Amniotic epithelial cell (primary cell): Measurements from ENCODE around the gene PPL.

Experiments used
- DNase-seq: peaks from one replicate; pipeline ENCODE4 v3.0.0-alpha.2; 2010; ENCODE audit warnings: low read depth

The PPL gene

DNA sequence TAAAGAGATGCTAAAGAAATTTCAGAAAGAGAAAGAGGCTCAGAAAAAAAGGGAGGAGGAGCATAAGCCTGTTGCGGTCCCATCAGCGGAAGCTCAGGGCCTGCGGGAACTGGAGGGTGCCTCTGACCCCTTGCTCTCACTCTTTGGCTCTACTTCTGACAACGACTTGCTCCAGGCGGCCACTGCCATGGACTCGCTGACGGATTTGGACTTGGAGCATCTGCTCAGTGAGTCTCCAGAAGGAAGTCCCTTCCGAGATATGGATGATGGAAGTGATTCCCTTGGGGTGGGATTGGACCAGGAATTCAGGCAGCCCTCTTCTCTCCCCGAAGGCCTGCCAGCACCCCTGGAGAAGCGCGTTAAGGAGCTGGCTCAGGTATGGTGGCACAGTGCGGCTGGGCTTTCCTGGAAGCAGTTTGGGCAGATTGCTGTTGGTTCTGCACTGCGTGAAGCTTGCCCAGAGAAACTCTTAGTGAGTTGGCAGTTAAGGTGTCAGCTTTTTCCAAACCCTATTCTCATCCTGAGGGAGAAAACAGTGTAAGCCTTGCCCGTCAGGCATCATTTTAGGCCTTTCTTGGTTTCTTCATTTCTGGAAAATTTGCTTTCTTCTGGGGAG, 76.1 kb downstream of the PPL start:
- no peak for DNase-seq

DNA sequence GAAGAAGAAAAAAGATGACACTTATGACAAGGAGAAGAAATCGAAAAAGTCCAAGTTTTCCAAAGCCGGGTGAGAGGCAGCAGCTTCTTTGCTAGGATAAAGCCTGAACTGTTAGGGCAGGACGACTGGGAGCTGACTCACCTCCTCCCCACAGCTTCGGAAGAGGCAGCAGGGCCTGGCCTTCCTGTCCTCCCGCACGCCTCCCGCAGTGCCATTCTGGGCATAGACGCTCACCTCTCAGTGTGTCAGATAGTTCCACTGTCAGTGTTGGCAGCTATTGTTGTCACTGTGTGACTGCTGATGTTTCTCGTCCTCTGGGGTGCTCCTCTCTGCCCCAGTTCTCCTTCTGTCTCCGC, 77.1 kb downstream of the PPL start:
- no peak for DNase-seq

DNA sequence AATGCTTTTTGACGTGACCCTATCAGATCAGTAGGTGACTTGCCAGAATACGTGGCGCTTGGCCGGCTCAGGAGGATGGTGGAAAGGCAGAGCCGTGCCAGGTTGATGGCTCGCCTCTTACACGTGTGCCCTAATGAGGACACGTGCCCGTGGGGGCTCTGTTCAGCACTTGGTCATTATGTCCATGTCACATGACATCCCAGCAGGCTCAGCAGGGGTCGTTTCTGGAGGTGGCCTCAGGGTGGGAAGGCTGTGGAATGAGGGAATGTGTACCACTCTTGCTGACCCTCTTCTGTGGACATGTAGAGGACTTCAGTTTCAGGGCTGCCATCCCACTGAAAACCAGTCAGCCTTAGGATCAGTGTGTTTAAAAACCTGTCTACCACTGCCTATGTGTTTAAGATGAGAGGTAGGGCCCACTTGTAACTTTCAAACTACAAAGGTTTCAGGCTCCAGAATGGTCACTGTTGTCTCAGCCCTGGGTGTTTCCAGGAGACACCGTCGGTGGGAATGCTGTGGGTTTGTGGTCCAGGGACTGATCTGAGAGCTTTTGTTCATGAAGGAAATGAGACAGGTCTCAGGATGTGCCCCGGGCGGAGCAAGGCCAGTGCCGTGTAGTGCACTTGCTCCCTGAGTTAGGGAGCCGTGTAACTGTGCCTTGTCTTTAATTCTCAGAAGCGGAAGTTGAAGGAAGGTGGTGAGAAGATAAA, 77.6 kb downstream of the PPL start:
- no peak for DNase-seq

DNA sequence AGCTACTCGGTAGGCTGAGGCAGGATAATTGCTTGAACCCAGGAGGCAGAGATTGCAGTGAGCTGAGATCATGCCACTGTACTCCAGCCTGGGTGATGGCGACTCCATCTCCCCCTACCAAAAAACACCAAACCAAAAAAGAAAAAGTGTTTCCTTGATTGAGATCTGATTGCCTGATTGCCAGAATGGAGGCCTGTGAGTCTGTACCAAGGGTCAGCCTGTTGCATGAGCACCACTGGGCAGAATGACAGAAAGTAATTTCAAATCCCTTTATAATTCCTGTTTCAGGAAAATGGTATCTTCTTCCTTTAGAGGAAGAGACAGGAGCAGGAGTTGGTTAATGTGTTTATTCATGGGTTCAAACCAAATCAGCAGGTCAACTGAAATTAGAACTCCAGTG, 81.1 kb downstream of the PPL start:
- DNase-seq = no peak

DNA sequence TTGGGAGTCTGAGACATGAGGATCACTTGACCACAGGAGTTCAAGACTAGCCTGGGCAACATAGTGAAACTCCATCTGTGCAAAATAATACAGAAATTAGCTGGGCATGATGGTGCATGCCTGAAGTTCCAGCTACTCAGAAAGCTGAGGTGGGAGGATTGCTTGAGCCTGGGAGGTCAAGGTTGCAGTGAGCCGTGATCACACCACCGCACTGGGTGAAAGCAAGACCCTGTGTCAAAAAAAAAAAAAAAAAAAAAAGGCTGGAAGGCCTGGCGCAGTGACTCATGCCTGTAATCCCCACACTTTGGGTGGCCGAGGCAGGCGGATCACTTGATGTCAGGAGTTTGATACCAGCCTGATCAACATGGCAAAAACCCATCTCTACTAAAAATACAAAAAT, 81.6 kb downstream of the PPL start:
- peak; percentile 19 for DNase-seq

DNA sequence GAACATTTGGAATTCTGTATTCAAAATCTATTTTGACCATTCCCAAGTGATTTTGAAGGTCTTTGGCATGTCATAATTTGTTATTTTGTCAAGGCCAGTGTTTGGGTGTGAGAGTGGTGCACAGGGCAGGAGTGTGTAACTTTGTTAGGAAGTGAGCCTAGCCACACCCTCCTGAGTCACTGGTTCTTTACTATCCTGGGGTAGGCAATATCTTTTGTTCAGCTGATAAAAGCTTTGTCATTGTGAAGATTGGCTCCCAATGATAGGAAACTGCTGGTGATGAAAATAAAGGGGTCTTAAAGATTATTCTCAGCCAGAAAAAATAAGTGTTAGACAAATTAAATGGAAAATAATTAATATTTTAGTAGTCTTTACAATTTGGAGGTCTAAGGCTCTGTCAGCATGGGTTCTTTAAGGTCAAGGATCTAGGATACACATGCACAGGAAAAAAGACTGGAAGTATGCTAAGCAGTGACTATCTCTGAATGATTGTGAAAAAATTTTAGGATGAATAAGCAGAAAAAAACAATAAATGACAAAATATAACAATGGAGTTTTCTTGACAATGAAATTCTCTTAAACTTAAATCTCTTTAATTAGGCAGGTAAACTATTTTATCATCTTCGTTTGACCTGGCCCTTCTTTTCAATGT, 84.6 kb downstream of the PPL start:
- peak; percentile 13 for DNase-seq

DNA sequence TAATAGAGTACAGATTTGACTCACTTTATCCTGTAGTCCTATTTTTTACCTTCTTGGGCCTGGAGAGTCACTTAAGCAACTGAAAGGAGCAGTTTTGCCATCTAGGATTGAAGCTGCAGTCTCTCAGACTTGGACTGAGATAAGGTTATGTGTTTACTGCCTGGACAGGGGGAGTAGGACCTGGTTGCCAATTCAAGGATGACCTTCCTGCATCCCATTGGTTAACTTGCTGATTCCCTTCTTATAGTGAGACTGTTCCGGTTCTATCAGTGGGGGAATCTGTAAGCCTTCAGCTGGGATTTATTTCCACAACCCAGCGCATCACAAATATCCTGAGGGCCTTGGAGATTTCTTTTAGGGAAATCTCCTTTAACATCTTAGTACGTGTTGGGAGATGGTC, 86.7 kb downstream of the PPL start:
- DNase-seq = peak; percentile 39

DNA sequence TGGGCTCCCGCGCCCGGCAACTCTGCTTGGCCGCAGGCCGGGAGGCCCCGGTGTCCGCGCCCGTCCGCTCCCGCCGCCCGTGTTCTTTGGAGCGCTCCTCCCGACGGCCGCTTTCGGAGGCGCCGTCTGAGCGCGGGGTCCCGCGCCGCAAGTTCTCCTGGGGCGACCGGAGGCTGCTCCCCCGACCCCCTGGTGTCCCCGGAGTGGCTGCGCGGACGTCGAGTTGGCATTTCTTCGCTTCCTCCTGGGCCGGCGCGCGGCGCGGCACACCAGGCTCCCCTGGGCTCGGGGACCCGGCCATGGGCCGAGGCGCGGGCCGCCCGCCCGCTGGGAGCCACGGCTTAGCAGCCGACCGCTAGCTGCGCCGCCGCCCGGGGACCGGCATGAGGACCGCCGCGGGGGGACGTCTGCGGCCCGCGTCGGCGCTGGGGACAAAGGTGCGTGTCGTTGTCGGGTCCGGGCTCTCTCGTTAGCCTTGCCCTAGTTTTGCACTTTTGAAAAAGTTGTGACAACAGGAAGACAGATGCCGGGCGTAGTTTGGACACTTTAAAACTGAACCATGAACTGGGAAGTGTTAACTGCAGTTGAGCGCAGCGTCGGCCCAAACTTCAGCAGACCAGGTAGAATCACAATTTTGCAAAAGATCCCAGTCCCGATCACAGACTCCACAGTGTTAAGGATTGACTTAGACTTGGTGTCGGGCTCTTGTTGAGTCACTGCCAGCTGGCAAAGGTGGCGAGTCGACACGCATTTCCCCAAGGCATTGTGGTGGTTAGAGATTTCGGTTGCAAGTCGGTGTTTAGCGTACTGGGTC, 89.0 kb downstream of the PPL start:
- peak; percentile 41 for DNase-seq

DNA sequence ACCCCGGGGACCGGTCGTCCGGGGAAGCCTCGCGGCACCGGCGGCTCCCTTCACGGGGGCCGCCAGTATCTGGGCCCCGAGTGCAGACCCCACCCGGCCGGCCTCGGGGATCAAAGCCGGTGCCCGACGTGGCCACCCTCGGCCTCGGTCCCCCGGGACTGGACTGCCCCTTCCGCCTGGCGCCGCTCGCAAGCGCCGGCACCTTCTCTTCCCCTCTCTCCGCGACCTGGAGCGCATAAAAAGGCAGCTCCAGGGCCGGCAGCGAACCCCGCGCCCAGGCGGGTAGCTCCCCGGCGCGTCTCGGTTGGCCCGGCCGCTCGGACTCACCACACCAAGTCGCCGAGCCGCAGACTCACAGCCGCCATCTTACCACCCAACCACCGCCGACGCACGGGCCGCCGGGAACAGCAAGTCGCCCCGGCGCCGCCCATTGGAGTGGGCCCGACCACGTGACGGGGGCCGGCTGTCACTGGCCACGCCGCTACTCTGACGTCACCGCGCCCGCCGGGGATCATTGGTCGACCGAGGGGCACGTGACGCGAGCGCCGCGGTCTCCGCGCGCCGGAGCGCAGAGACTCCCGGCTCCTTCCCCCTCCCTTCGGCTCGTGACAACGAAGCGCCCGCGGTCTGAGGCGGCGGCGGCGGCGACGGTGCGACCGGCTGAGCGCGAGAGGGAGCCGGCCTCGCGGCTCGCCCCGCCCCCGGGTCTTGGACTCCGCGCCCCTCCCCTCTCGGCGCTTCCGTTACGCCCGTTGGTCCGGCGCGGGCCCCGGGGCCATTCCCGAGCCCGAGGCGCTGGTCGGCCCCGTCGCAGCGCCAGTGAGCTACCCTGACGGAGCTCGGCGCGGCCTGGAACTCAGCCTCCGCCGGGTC, 89.8 kb downstream of the PPL start, which contains the start of the genes GLYR1 and UBN1:
Gene GLYR1, minus strand, starts transcription at position 388 of the 873 bp plus-strand sequence. Its CDS starts 23 bp downstream, at position 365.
Gene UBN1, plus strand, starts transcription at position 581 of the 873 bp plus-strand sequence. CDS start 5,437 bp downstream, outside the sequence.
- DNase-seq = peak; percentile 93

DNA sequence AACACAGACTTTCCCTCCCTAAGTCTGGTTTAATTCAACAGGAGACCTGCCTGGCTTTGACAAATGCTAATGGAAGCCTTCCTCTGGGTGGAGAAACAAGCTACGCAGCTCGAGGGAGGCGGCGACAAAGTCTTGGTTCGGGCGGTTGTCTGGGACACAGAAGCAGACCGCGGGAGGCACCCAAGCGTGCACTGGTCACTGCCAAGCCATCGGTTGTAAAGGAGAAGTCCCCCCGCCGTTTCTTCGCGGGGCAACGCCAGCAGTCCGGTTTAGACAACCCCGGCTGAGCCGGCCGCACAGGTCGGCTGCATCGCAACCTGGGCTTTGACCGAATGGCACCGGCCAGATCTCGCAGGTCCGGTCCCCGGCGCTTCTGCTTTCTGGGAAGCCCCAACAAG, 90.4 kb downstream of the PPL start:
- DNase-seq = peak; percentile 61

DNA sequence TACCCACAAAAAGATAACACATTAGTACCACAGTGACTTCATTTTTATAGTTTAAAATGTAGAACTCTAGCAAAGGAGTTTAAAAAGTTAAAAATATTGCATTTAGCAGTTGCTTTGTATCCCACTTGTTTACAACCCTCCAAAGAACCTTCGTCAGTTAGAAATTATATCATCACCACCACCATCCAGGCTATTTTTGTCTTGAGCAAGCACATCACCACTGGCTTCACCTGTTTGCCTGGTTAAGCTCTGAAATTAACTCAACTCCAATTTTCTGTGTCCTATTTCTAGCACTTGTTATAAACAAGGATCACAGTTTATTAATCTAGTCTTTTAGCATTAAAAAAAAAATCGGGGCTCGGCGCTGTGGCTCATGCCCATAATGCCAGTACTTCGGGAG, 96.0 kb downstream of the PPL start:
- DNase-seq = no peak

DNA sequence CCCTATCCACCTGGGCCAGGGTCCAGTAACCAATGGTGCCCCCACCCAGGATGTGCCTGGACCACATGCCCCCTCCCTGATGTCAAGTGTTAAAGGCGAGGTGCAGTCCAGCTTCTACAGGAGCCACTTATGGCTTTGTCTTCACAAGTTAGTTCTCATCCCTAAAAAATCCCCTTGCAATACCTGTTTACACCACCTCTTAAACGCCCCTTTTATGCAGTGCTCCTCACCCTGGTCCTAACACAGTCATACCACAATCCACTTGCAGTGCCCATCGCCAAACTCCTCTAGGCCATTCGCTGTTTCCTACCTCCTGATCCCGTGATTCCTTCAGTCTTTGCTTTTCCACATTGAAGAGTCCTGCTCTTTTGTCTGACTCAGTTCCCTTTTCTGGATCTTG, 97.0 kb downstream of the PPL start:
- DNase-seq = no peak

DNA sequence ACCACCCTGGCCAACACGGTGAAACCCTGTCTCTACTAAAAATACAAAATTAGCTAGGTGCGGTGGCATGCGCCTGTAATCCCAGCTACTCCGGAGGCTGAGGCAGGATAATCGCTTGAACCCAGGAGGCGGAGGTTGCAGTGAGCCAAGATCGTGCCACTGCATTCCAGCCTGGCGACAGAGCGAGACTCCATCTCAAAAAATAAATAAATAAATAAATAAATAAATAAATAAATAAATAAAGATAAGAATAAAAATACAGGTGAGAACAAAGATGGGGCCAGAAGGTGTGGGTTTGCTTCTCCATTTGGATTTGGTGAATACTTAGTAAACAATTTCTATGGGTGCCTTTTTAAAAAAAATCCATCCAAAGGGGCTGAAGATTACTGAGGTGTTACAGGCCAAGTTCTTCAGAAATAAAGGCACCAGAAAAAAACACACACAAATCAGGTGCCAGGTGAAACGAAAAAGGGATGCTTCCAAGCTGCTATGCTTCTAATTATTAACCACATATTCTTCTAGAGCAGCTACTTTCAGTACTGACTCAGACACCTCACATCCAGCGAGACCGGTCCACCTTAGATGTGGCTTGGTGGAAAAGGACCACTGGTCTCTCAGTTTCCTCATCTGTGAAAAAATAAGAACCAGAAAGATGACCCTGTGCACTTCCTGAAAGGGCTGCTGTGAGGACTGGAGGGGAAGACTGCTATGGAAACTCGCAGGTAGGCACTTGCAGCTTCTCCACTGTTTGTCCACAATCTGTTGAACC, 99.0 kb downstream of the PPL start:
- no peak for DNase-seq

DNA sequence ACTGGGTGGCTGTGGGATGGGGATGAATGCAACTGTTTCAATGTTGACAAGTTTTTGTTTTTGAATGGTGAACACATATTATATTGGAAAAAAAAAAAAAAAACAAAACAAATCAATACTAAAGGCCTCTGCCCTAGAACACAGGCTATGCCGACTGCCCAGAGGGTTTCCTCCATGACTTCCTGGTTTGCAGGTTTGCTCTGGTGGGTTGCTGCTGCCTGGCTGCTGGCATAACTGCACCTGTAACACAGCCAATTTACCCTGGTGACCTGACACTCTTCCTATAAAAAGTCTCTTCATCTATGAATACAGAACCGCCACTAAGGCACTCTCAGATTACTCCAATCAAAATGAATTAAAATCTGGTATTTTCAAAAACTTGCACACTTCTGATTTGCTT, 100.2 kb downstream of the PPL start:
- DNase-seq = no peak

DNA sequence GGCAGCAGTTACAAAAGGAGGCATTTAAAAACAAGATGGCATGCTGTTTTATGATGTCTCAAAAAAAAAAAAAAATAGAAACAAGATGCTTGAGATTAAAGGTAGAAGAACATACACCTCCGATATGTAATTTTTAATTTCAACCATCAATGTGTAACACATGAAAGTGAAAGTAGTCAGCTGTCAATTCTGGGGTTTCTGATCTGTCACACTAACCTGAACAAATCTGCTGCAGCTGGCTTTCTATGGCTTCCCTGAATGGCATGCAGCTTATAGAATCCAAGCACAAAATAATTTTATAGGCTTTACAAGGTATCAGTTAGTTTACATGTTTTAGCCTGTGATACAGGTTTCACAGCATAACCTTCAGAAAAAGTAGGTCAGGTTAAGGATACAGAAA, 103.4 kb downstream of the PPL start:
- DNase-seq = no peak

DNA sequence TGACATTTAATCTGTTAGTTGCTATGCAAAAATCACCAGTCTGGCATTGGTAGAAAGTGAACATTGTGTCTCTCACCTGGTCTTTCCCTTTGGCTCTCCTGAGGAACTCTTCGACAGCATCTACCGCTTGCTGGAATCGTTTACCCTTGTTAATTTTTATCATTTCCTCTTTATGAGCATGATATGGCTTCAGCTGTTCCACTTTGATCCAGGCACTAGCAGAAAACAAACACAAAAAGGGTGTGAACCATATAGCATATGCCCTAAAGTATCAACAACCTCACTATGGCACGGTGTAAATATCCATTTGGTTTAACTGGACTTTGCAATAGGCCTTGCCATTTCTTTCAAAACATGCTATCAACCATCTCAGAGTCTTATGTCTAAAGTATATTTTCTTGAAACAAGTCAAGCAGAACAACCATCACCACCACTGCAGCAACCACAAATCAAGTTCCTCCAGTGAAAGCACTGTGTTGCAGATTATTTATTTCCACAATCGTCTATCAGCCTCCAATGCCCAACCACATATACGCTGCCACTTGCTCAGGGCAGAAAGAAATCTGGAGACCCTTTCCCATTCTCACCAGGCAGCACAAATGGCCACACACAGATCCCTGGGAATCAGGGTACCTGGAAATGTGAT, 104.1 kb downstream of the PPL start:
- no peak for DNase-seq
